Nephron progenitor cell (in vitro differentiated cells): ENCODE data around the gene ACE.

Source experiments
- DNase-seq: peaks from one replicate; pipeline ENCODE4 v3.0.0; 2021
- H3K27ac Mint-ChIP-seq: 2 replicates; pipeline ENCODE4 v1.8.0; 2021; ENCODE audit warnings: mild to moderate bottlenecking, moderate library complexity, mixed read lengths
- H3K27me3 Mint-ChIP-seq: 2 replicates; pipeline ENCODE4 v1.8.0; 2021; ENCODE audit warnings: mild to moderate bottlenecking, low read depth, mixed read lengths; ENCODE audit not compliant: poor library complexity
- H3K36me3 Mint-ChIP-seq: 2 replicates; pipeline ENCODE4 v1.8.0; 2021; ENCODE audit warnings: low read depth, mixed read lengths
- H3K4me1 Mint-ChIP-seq: 2 replicates; pipeline ENCODE4 v1.8.0; 2021; ENCODE audit warnings: mixed read lengths
- H3K4me3 Mint-ChIP-seq: 2 replicates; pipeline ENCODE4 v1.8.0; 2021; ENCODE audit warnings: mild to moderate bottlenecking, moderate library complexity, mixed read lengths
- H3K9me3 Mint-ChIP-seq: 2 replicates; pipeline ENCODE4 v1.8.0; 2021; ENCODE audit warnings: mild to moderate bottlenecking, moderate library complexity, mixed read lengths
- CTCF ChIP-seq: fragments of 200-600 bp; sonication (generic); IDR thresholded peaks from 2 replicates; pipeline ENCODE4 v1.5.0; 2021; ENCODE audit warnings: antibody characterized with exemption

The ACE gene

GRCh38 chr17:63478814-63479494, 2.1 kb downstream of the ACE start:
- peaks cover 50% of the 10 kb centered on the region for H3K27me3 Mint-ChIP-seq
- no peaks in the 10 kb centered on the region for H3K36me3 Mint-ChIP-seq
- H3K9me3 Mint-ChIP-seq = no peaks in the 10 kb centered on the region
- peak overlapping the region; percentile 57 for H3K4me3 Mint-ChIP-seq
- peak; percentile 71 for TF ChIP-seq CTCF
- DNase-seq = peak; percentile 79
- H3K27ac Mint-ChIP-seq = no peak overlapping the region
- H3K4me1 Mint-ChIP-seq = peaks cover 26% of the 10 kb centered on the region

GRCh38 chr17:63479495-63480184, 2.8 kb downstream of the ACE start:
- no peaks in the 10 kb centered on the region for H3K9me3 Mint-ChIP-seq
- no peak for TF ChIP-seq CTCF
- H3K4me1 Mint-ChIP-seq = peaks cover 26% of the 10 kb centered on the region
- H3K27ac Mint-ChIP-seq = no peak overlapping the region
- peaks cover 43% of the 10 kb centered on the region for H3K27me3 Mint-ChIP-seq
- no peak for DNase-seq
- H3K36me3 Mint-ChIP-seq = no peaks in the 10 kb centered on the region
- no peak overlapping the region for H3K4me3 Mint-ChIP-seq

- no peaks in the 10 kb centered on the region for H3K9me3 Mint-ChIP-seq
- H3K4me3 Mint-ChIP-seq = no peak overlapping the region
- DNase-seq = no peak
- peaks cover 36% of the 10 kb centered on the region for H3K27me3 Mint-ChIP-seq
- no peak for TF ChIP-seq CTCF
- H3K4me1 Mint-ChIP-seq = peaks cover 23% of the 10 kb centered on the region
- H3K36me3 Mint-ChIP-seq = no peaks in the 10 kb centered on the region
- H3K27ac Mint-ChIP-seq = no peak overlapping the region
Measured at GRCh38 chr17:63480192-63480784, 3.4 kb downstream of the ACE start.

- Mint-ChIP-seq H3K4me1 (peaks cover 16% of the 10 kb centered on the region), H3K36me3 (no peaks in the 10 kb centered on the region), H3K27ac (no peak overlapping the region), H3K9me3 (no peaks in the 10 kb centered on the region), H3K27me3 (peaks cover 30% of the 10 kb centered on the region), H3K4me3 (no peak overlapping the region)
- no peak for DNase-seq
- no peak for TF ChIP-seq CTCF
Measured at GRCh38 chr17:63480826-63481487, 4.1 kb downstream of the ACE start.

- TF ChIP-seq CTCF = no peak
- Mint-ChIP-seq H3K4me1 (peaks cover 13% of the 10 kb centered on the region), H3K4me3 (no peak overlapping the region), H3K27ac (no peak overlapping the region), H3K27me3 (peaks cover 25% of the 10 kb centered on the region), H3K9me3 (no peaks in the 10 kb centered on the region), H3K36me3 (no peaks in the 10 kb centered on the region)
- DNase-seq = no peak
Measured at GRCh38 chr17:63481488-63481870, 4.6 kb downstream of the ACE start.
